Measurements from ENCODE around the gene TFB2M.

The TFB2M gene

GRCh38 chr1:246516126-246516525 lies 49.9 kb downstream of the TFB2M start:
- TF ChIP-seq CTCF (IDR thresholded peaks at IDR 0.05; ENCODE audit: insufficient read depth, low read depth, low read length, missing control alignments), result no peak
- H3K4me3 ChIP-seq (ENCODE audit: low read depth, low read length), result no peak overlapping the region
- no peak for DNase-seq (ENCODE audit: low read depth)

GRCh38 chr1:246515390-246516005 lies 50.6 kb downstream of the TFB2M start:
- TF ChIP-seq CTCF (IDR thresholded peaks at IDR 0.05; ENCODE audit: insufficient read depth, low read depth, low read length, missing control alignments), result no peak
- H3K4me3 ChIP-seq (ENCODE audit: low read depth, low read length), result no peak overlapping the region
- DNase-seq (ENCODE audit: low read depth), result no peak

- no peak overlapping the region for H3K4me3 ChIP-seq (ENCODE audit: low read depth, low read length)
- no peak for DNase-seq (ENCODE audit: low read depth)
Measured at GRCh38 chr1:246513619-246514343, 52.3 kb downstream of the TFB2M start.

GRCh38 chr1:246513041-246513440 lies 53.0 kb downstream of the TFB2M start:
- no peak for TF ChIP-seq CTCF (IDR thresholded peaks at IDR 0.05; ENCODE audit: insufficient read depth, low read depth, low read length, missing control alignments)
- no peak for DNase-seq (ENCODE audit: low read depth)
- no peak overlapping the region for H3K4me3 ChIP-seq (ENCODE audit: low read depth, low read length)

More at GRCh38 chr1:246513619-246514343, 52.3 kb downstream of the TFB2M start:
- no peak for TF ChIP-seq CTCF (IDR thresholded peaks at IDR 0.05; ENCODE audit: insufficient read depth, low read depth, low read length, missing control alignments)

GRCh38 chr1:246512635-246513034 lies 53.4 kb downstream of the TFB2M start:
- H3K4me3 ChIP-seq (ENCODE audit: low read depth, low read length), result no peak overlapping the region
- TF ChIP-seq CTCF (IDR thresholded peaks at IDR 0.05; ENCODE audit: insufficient read depth, low read depth, low read length, missing control alignments), result no peak
- DNase-seq (ENCODE audit: low read depth), result no peak

GRCh38 chr1:246512230-246512629 lies 53.8 kb downstream of the TFB2M start:
- TF ChIP-seq CTCF (IDR thresholded peaks at IDR 0.05; ENCODE audit: insufficient read depth, low read depth, low read length, missing control alignments), result no peak
- DNase-seq (ENCODE audit: low read depth), result no peak

More at GRCh38 chr1:246512230-246512629, 53.8 kb downstream of the TFB2M start:
- H3K4me3 ChIP-seq (ENCODE audit: low read depth, low read length), result no peak overlapping the region
